ENCODE measurements around the gene CDK14. TPM values are rescaled to one million over a fixed set of nuclear protein-coding genes. Genes with fewer than 3 reads are reported as not detected.

CDK14 gene
- total and polyA plus RNA-seq, 2 donors, result 8.8 to 78.5 TPM

GRCh38 chr7:91043924-91044645, 448.0 kb downstream of the CDK14 start:
- H3K36me3 ChIP-seq (ENCODE audit: insufficient read depth), result no peaks in the 10 kb centered on the region
- WGBS, result 94% methylated on average over 6 of the region's 6 CpGs
- H3K4me3 ChIP-seq (ENCODE audit: low read depth, low read length), result no peak overlapping the region
- no peak overlapping the region for H3K27ac ChIP-seq (ENCODE audit: low read depth)
- no peak for DNase-seq (ENCODE audit: extremely low spot score)
- H3K4me1 ChIP-seq (ENCODE audit: insufficient read depth), result no peaks in the 10 kb centered on the region

- H3K36me3 ChIP-seq (ENCODE audit: insufficient read depth), result no peaks in the 10 kb centered on the region
- H3K27ac ChIP-seq (ENCODE audit: low read depth), result no peak overlapping the region
- 56% methylated on average over 1 of the region's 1 CpG for WGBS
- no peak for DNase-seq (ENCODE audit: extremely low spot score)
- no peak overlapping the region for H3K4me3 ChIP-seq (ENCODE audit: low read depth, low read length)
- H3K4me1 ChIP-seq (ENCODE audit: insufficient read depth), result no peaks in the 10 kb centered on the region
Observed at GRCh38 chr7:91045606-91046005, 449.5 kb downstream of the CDK14 start.

GRCh38 chr7:91046322-91047089, 450.4 kb downstream of the CDK14 start:
- H3K4me3 ChIP-seq (ENCODE audit: low read depth, low read length), result no peak overlapping the region
- H3K36me3 ChIP-seq (ENCODE audit: insufficient read depth), result no peaks in the 10 kb centered on the region
- no peak for DNase-seq (ENCODE audit: extremely low spot score)

GRCh38 chr7:91047636-91048035, 451.5 kb downstream of the CDK14 start:
- no peak overlapping the region for H3K27ac ChIP-seq (ENCODE audit: low read depth)
- 98% methylated on average over 2 of the region's 2 CpGs for WGBS

More at GRCh38 chr7:91046322-91047089, 450.4 kb downstream of the CDK14 start:
- 70% methylated on average over 2 of the region's 2 CpGs for WGBS
- no peaks in the 10 kb centered on the region for H3K4me1 ChIP-seq (ENCODE audit: insufficient read depth)
- no peak overlapping the region for H3K27ac ChIP-seq (ENCODE audit: low read depth)

GRCh38 chr7:91050677-91051076, 454.6 kb downstream of the CDK14 start:
- 83% methylated on average over 2 of the region's 2 CpGs for WGBS
- Histone ChIP-seq H3K27ac (ENCODE audit: low read depth) (no peak overlapping the region), H3K36me3 (ENCODE audit: insufficient read depth) (no peaks in the 10 kb centered on the region), H3K4me1 (ENCODE audit: insufficient read depth) (no peaks in the 10 kb centered on the region), H3K4me3 (ENCODE audit: low read depth, low read length) (no peak overlapping the region)
- no peak for DNase-seq (ENCODE audit: extremely low spot score)

More at GRCh38 chr7:91047636-91048035, 451.5 kb downstream of the CDK14 start:
- Histone ChIP-seq H3K36me3 (ENCODE audit: insufficient read depth) (no peaks in the 10 kb centered on the region), H3K4me3 (ENCODE audit: low read depth, low read length) (no peak overlapping the region), H3K4me1 (ENCODE audit: insufficient read depth) (no peaks in the 10 kb centered on the region)
- no peak for DNase-seq (ENCODE audit: extremely low spot score)

GRCh38 chr7:91051966-91052365, 455.8 kb downstream of the CDK14 start:
- no peak overlapping the region for H3K4me3 ChIP-seq (ENCODE audit: low read depth, low read length)
- no peaks in the 10 kb centered on the region for H3K4me1 ChIP-seq (ENCODE audit: insufficient read depth)
- no peaks in the 10 kb centered on the region for H3K36me3 ChIP-seq (ENCODE audit: insufficient read depth)
- H3K27ac ChIP-seq (ENCODE audit: low read depth), result no peak overlapping the region
- 96% methylated on average over 3 of the region's 3 CpGs for WGBS
- no peak for DNase-seq (ENCODE audit: extremely low spot score)

GRCh38 chr7:91054374-91054773, 458.3 kb downstream of the CDK14 start:
- no peak for DNase-seq (ENCODE audit: extremely low spot score)
- H3K4me3 ChIP-seq (ENCODE audit: low read depth, low read length), result no peak overlapping the region
- H3K27ac ChIP-seq (ENCODE audit: low read depth), result no peak overlapping the region
- no peaks in the 10 kb centered on the region for H3K36me3 ChIP-seq (ENCODE audit: insufficient read depth)
- 70% methylated on average over 2 of the region's 2 CpGs for WGBS
- no peaks in the 10 kb centered on the region for H3K4me1 ChIP-seq (ENCODE audit: insufficient read depth)

- no peaks in the 10 kb centered on the region for H3K4me1 ChIP-seq (ENCODE audit: insufficient read depth)
- DNase-seq (ENCODE audit: extremely low spot score), result no peak
- 63% methylated on average over 2 of the region's 2 CpGs for WGBS
- no peaks in the 10 kb centered on the region for H3K36me3 ChIP-seq (ENCODE audit: insufficient read depth)
- H3K4me3 ChIP-seq (ENCODE audit: low read depth, low read length), result no peak overlapping the region
- H3K27ac ChIP-seq (ENCODE audit: low read depth), result no peak overlapping the region
Observed at GRCh38 chr7:91055219-91055618, 459.1 kb downstream of the CDK14 start.

GRCh38 chr7:91062713-91063112, 466.6 kb downstream of the CDK14 start:
- H3K4me3 ChIP-seq (ENCODE audit: low read depth, low read length), result no peak overlapping the region
- no peak for DNase-seq (ENCODE audit: extremely low spot score)
- no peak overlapping the region for H3K27ac ChIP-seq (ENCODE audit: low read depth)
- no peaks in the 10 kb centered on the region for H3K36me3 ChIP-seq (ENCODE audit: insufficient read depth)
- no peaks in the 10 kb centered on the region for H3K4me1 ChIP-seq (ENCODE audit: insufficient read depth)
- 90% methylated on average over 2 of the region's 2 CpGs for WGBS

- Histone ChIP-seq H3K4me1 (ENCODE audit: insufficient read depth) (no peaks in the 10 kb centered on the region), H3K36me3 (ENCODE audit: insufficient read depth) (no peaks in the 10 kb centered on the region), H3K27ac (ENCODE audit: low read depth) (no peak overlapping the region), H3K4me3 (ENCODE audit: low read depth, low read length) (no peak overlapping the region)
- WGBS, result 87% methylated on average over 2 of the region's 2 CpGs
- DNase-seq (ENCODE audit: extremely low spot score), result no peak
Observed at GRCh38 chr7:91064052-91064451, 467.9 kb downstream of the CDK14 start.

- H3K4me3 ChIP-seq (ENCODE audit: low read depth, low read length), result no peak overlapping the region
- DNase-seq (ENCODE audit: extremely low spot score), result no peak
- H3K4me1 ChIP-seq (ENCODE audit: insufficient read depth), result no peaks in the 10 kb centered on the region
- 94% methylated on average over 2 of the region's 2 CpGs for WGBS
- no peaks in the 10 kb centered on the region for H3K36me3 ChIP-seq (ENCODE audit: insufficient read depth)
- H3K27ac ChIP-seq (ENCODE audit: low read depth), result no peak overlapping the region
Observed at GRCh38 chr7:91064938-91065337, 468.8 kb downstream of the CDK14 start.

GRCh38 chr7:91066627-91067026, 470.5 kb downstream of the CDK14 start:
- 80% methylated on average over 4 of the region's 4 CpGs for WGBS
- H3K36me3 ChIP-seq (ENCODE audit: insufficient read depth), result no peaks in the 10 kb centered on the region

GRCh38 chr7:91067242-91067641, 471.1 kb downstream of the CDK14 start:
- H3K4me1 ChIP-seq (ENCODE audit: insufficient read depth), result no peaks in the 10 kb centered on the region
- 59% methylated on average over 3 of the region's 3 CpGs for WGBS
- H3K36me3 ChIP-seq (ENCODE audit: insufficient read depth), result no peaks in the 10 kb centered on the region
- no peak overlapping the region for H3K27ac ChIP-seq (ENCODE audit: low read depth)
- no peak for DNase-seq (ENCODE audit: extremely low spot score)
- H3K4me3 ChIP-seq (ENCODE audit: low read depth, low read length), result no peak overlapping the region

More at GRCh38 chr7:91066627-91067026, 470.5 kb downstream of the CDK14 start:
- H3K27ac ChIP-seq (ENCODE audit: low read depth), result no peak overlapping the region
- no peaks in the 10 kb centered on the region for H3K4me1 ChIP-seq (ENCODE audit: insufficient read depth)
- no peak for DNase-seq (ENCODE audit: extremely low spot score)
- H3K4me3 ChIP-seq (ENCODE audit: low read depth, low read length), result no peak overlapping the region

- Histone ChIP-seq H3K27ac (ENCODE audit: low read depth) (no peak overlapping the region), H3K4me1 (ENCODE audit: insufficient read depth) (no peaks in the 10 kb centered on the region), H3K36me3 (ENCODE audit: insufficient read depth) (no peaks in the 10 kb centered on the region), H3K4me3 (ENCODE audit: low read depth, low read length) (no peak overlapping the region)
- WGBS, result 95% methylated on average over 5 of the region's 5 CpGs
- no peak for DNase-seq (ENCODE audit: extremely low spot score)
Observed at GRCh38 chr7:91068136-91068795, 472.1 kb downstream of the CDK14 start.
